Lower leg skin (tissue), 4 donors: Measurements from ENCODE around the gene FUNDC1. TPM values are rescaled to one million over a fixed set of nuclear protein-coding genes. Genes with fewer than 3 reads are reported as not detected.

Source experiments
- DNase-seq, 2 donors: peaks; one replicate each; pipeline ENCODE4 v3.0.0-alpha.2; 2019; ENCODE audit warnings: low spot score in 2 of 2
- H3K4me3 ChIP-seq: fragments of 200-600 bp; sonication (generic); 2 replicates; pipeline ENCODE4 v1.5.1; 2017; ENCODE audit warnings: mild to moderate bottlenecking, low read depth; ENCODE audit not compliant: poor library complexity, severe bottlenecking
- CTCF ChIP-seq, 3 donors: fragments of 450-650 bp; IDR thresholded peaks; one replicate each; pipeline ENCODE4 v1.5.1; 2016; ENCODE audit warnings: antibody characterized with exemption in 3 of 3, mild to moderate bottlenecking in 3 of 3, moderate library complexity in 2 of 3
- POLR2A ChIP-seq, 2 donors: fragments of 450-650 bp; IDR thresholded peaks; one replicate each; pipeline ENCODE4 v1.6.1; 2016 to 2017; ENCODE audit warnings: antibody characterized with exemption in 2 of 2, mild to moderate bottlenecking in 1 of 2, moderate library complexity in 1 of 2
- WGBS, 2 donors: methylation state at CpG; one replicate each; pipeline ENCODE4 v1.1.5; 2018; 5-methylcytosine and 5-hydroxymethylcytosine counted together
- intact Hi-C: fragments of 100-400 bp; cut with DNase I; formaldehyde crosslinking; loops from one replicate; pipeline ENCODE4 v1.15.0; 2023; ENCODE audit warnings: low total_unique reads
- total RNA-seq, 4 donors: library from RNA; depleted of rRNA; stranded (reverse); fragments of >200 nt; gene quantifications; one replicate each; pipeline ENCODE4 v1.1.0, GENCODE V29; 2016

The FUNDC1 gene
- total RNA-seq, 4 donors from 2014 or later = 8.6 to 15.9 (median 13.2) TPM

GRCh38 chrX:44494357-44494756, 48.3 kb downstream of the FUNDC1 start:
- WGBS, 2 donors = 76 to 82% methylated on average over 4 of the region's 4 CpGs
- DNase-seq = no peak
- TF ChIP-seq CTCF (IDR thresholded peaks at IDR 0.05) = no peak
- TF ChIP-seq POLR2A (IDR thresholded peaks at IDR 0.05) = no peak
- H3K4me3 ChIP-seq = no peak overlapping the region
- intact Hi-C loops = no loop called here

GRCh38 chrX:44489515-44489914, 53.1 kb downstream of the FUNDC1 start:
- WGBS, 2 donors = 74 to 75% methylated on average over 4 of the region's 4 CpGs
- no peak overlapping the region for H3K4me3 ChIP-seq
- intact Hi-C loops = no loop called here
- TF ChIP-seq CTCF (IDR thresholded peaks at IDR 0.05) (no peak), POLR2A (IDR thresholded peaks at IDR 0.05) (no peak)
- DNase-seq = no peak

GRCh38 chrX:44484607-44485146, 58.0 kb downstream of the FUNDC1 start:
- TF ChIP-seq POLR2A (IDR thresholded peaks at IDR 0.05) (no peak), CTCF (IDR thresholded peaks at IDR 0.05) (no peak)
- no peak overlapping the region for H3K4me3 ChIP-seq
- intact Hi-C loops = no loop called here
- 84 to 93% methylated on average over 2 to 4 of the region's 4 CpGs for whole genome bisulfite sequencing, 2 donors
- DNase-seq = no peak

GRCh38 chrX:44483965-44484606, 58.6 kb downstream of the FUNDC1 start:
- H3K4me3 ChIP-seq = no peak overlapping the region
- TF ChIP-seq POLR2A (IDR thresholded peaks at IDR 0.05) = no peak
- TF ChIP-seq CTCF (IDR thresholded peaks at IDR 0.05) = no peak
- intact Hi-C loops = no loop called here
- DNase-seq = no peak
- 86 to 87% methylated on average over 8 of the region's 8 CpGs for WGBS, 2 donors

- TF ChIP-seq POLR2A (IDR thresholded peaks at IDR 0.05) (no peak), CTCF (IDR thresholded peaks at IDR 0.05) (no peak)
- H3K4me3 ChIP-seq = no peak overlapping the region
- no peak for DNase-seq
- 86 to 88% methylated on average over 1 of the region's 1 CpG for WGBS, 2 donors
- intact Hi-C loops = no loop called here
Measured at GRCh38 chrX:44482575-44482974, 60.1 kb downstream of the FUNDC1 start.

- no peak overlapping the region for H3K4me3 ChIP-seq
- no peak for TF ChIP-seq POLR2A (IDR thresholded peaks at IDR 0.05)
- 68 to 93% methylated on average over 2 of the region's 2 CpGs for WGBS, 2 donors
- DNase-seq = no peak
- intact Hi-C loops = no loop called here
Measured at GRCh38 chrX:44480591-44480990, 62.1 kb downstream of the FUNDC1 start.
